ENCODE measurements around the gene WWOX. TPM values are rescaled to one million over a fixed set of nuclear protein-coding genes. Genes with fewer than 3 reads are reported as not detected.

Gene WWOX
- total and polyA plus RNA-seq, 2 of the 4 experiments (the other 2 are of a cell fraction) = 2.7 to 5.4 TPM

GRCh38 chr16:78993346-78993745 lies 893.9 kb downstream of the WWOX start:
- intact Hi-C loops (cut with micrococcal nuclease) = no loop called here
- no peak overlapping the region for H3K27ac ChIP-seq (ENCODE audit: insufficient read depth, low read length)
- H2BK15ac ChIP-seq (ENCODE audit: low read depth, low read length) = no peak overlapping the region
- no peak overlapping the region for H4K91ac ChIP-seq (ENCODE audit: insufficient read depth, low read depth, low read length)
- H3K27me3 ChIP-seq (ENCODE audit: control insufficient read depth, insufficient read depth, low read length) = no peaks in the 10 kb centered on the region
- no peaks in the 10 kb centered on the region for H3K4me1 ChIP-seq (ENCODE audit: control insufficient read depth, insufficient read depth, low read length)
- no peak overlapping the region for H2BK20ac ChIP-seq (ENCODE audit: low read depth, low read length)
- DNase-seq (no peak), ATAC-seq (ENCODE audit: low read depth) (no peak)
- no peaks in the 10 kb centered on the region for H3K9me1 ChIP-seq (ENCODE audit: insufficient read depth, low read length)
- 36% methylated on average over 3 of the region's 12 CpGs; no CpG with 5 or more reads in 1 of the 2 experiments for WGBS, 2 experiments (ENCODE audit: extremely low coverage in 2 of 2, insufficient read length in 1 of 2)
- H3K56ac ChIP-seq (ENCODE audit: extremely low read depth, insufficient read depth, low read length) = no peak overlapping the region
- BruUV-seq (replicated peaks) = no TSS peak
- ChIA-PET POLR2A (ENCODE audit: unreplicated experiment) (no interaction called here), CTCF (no interaction called here)
- H2BK5ac ChIP-seq (ENCODE audit: low read depth, low read length, poor library complexity, severe bottlenecking) = no peak overlapping the region
- no peak overlapping the region for H3K4me2 ChIP-seq (ENCODE audit: low read depth, low read length)
- TF ChIP-seq CEBPB (IDR thresholded peaks at IDR 0.05; ENCODE audit: low read depth, low read length) = no peak
- no peak for TF ChIP-seq RFX5 (IDR thresholded peaks at IDR 0.05; ENCODE audit: low read depth, low read length)
- TF ChIP-seq RAD21 (IDR thresholded peaks at IDR 0.05; ENCODE audit: low read length) = no peak
- TF ChIP-seq MXI1 (IDR thresholded peaks at IDR 0.05; ENCODE audit: borderline replicate concordance, low read depth, low read length) = no peak
- no peak for TF ChIP-seq MAFK (IDR thresholded peaks at IDR 0.05; ENCODE audit: low read depth, low read length)
- no peak for TF ChIP-seq SMC3 (IDR thresholded peaks at IDR 0.05; ENCODE audit: low read depth, low read length)
- no peak for TF ChIP-seq MAZ (IDR thresholded peaks at IDR 0.05; ENCODE audit: borderline replicate concordance, low read depth, low read length)
- TF ChIP-seq, protein P1, sequence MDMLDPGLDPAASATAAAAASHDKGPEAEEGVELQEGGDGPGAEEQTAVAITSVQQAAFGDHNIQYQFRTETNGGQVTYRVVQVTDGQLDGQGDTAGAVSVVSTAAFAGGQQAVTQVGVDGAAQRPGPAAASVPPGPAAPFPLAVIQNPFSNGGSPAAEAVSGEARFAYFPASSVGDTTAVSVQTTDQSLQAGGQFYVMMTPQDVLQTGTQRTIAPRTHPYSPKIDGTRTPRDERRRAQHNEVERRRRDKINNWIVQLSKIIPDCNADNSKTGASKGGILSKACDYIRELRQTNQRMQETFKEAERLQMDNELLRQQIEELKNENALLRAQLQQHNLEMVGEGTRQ (IDR thresholded peaks at IDR 0.05; ENCODE audit: low read depth, low read length) = no peak
- no peak for TF ChIP-seq CTCF (conservative IDR thresholded peaks at IDR 0.05; ENCODE audit: low read depth, low read length)
- no peak for TF ChIP-seq ELK1 (IDR thresholded peaks at IDR 0.05; ENCODE audit: borderline replicate concordance, low read depth, low read length)
- no peak for TF ChIP-seq RCOR1 (IDR thresholded peaks at IDR 0.05; ENCODE audit: insufficient replicate concordance, low read length)
- no peak for TF ChIP-seq NFE2L2 (IDR thresholded peaks at IDR 0.05; ENCODE audit: low read depth, low read length)
- no peak for TF ChIP-seq FOS (IDR thresholded peaks at IDR 0.05; ENCODE audit: low read depth, low read length)
- TF ChIP-seq CHD1 (IDR thresholded peaks at IDR 0.05; ENCODE audit: low read depth, low read length) = no peak
- no peak for TF ChIP-seq BHLHE40 (IDR thresholded peaks at IDR 0.05; ENCODE audit: low read depth, low read length)
- H2BK120ac ChIP-seq (ENCODE audit: low read depth, low read length) = no peak overlapping the region
- H4K5ac ChIP-seq (ENCODE audit: low read depth, low read length) = no peak overlapping the region
- no peak overlapping the region for H3K23ac ChIP-seq (ENCODE audit: low read depth, low read length)
- H3K18ac ChIP-seq (ENCODE audit: low read depth, low read length) = no peak overlapping the region
- H4K8ac ChIP-seq (ENCODE audit: low read depth in 2 of 2, low read length in 2 of 2) = no peak overlapping the region
- H3K9me3 ChIP-seq (ENCODE audit: control insufficient read depth, insufficient read depth, low read length) = peaks cover 44% of the 10 kb centered on the region
- dilution Hi-C loops (cut with HindIII; ENCODE audit: low sequenced_read_pairs, unreplicated experiment) = no loop called here
- H4K20me1 ChIP-seq (ENCODE audit: insufficient read depth, low read length) = no peaks in the 10 kb centered on the region
- no peak overlapping the region for H2AK9ac ChIP-seq (replicated peaks; ENCODE audit: low read depth, low read length, poor library complexity)
- H2AK5ac ChIP-seq (ENCODE audit: low read depth, low read length) = no peak overlapping the region
- H3K4ac ChIP-seq (ENCODE audit: low read depth, low read length) = no peak overlapping the region
- in situ Hi-C loops (cut with MboI; ENCODE audit: low sequenced_read_pairs) = no loop called here
- no peak overlapping the region for H3K9ac ChIP-seq (ENCODE audit: low read depth, low read length)
- no peaks in the 10 kb centered on the region for H3K36me3 ChIP-seq (ENCODE audit: control insufficient read depth, insufficient read depth, low read length)
- no peak overlapping the region for H3K4me3 ChIP-seq (ENCODE audit: insufficient read depth, low read depth, low read length)
- H3K79me1 ChIP-seq (ENCODE audit: low read depth in 1 of 2, low read length in 2 of 2) = no peaks in the 10 kb centered on the region
- no peak overlapping the region for H3K14ac ChIP-seq (replicated peaks; ENCODE audit: low read depth, low read length)
- H2AFZ ChIP-seq (replicated peaks; ENCODE audit: low read length, poor library complexity) = no peak overlapping the region
